HG02885 (cell line): ENCODE measurements around the gene MCMBP.
"Not testable (repeated sequence)": the region's sequence is repeated elsewhere in the genome, so short reads cannot be mapped to it uniquely, and the experiment has no call there.

Experiments used
- ATAC-seq: cut with Tn5 transposase; IDR thresholded peaks from one replicate; pipeline ENCODE4 v1.9.1; 2021; ENCODE audit warnings: mild to moderate bottlenecking; ENCODE audit not compliant: unreplicated experiment, poor library complexity

Gene MCMBP

GRCh38 chr10:119796039-119796438 lies 76.6 kb downstream of the MCMBP start:
- ATAC-seq, result no peak

DNA sequence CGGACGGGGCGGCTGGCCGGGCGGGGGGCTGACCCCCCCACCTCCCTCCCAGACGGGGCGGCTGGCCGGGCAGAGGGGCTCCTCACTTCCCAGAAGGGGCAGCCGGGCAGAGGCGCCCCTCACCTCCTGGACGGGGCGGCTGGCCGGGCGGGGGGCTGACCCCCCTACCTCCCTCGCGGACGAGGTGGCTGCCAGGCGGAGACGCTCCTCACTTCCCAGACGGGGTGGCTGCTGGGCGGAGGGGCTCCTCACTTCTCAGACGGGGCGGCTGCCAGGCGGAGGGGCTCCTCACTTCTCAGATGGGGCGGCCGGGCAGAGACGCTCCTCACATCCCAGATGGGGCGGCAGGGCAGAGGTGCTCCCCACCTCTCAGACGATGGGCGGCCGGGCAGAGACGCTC lies 77.5 kb downstream of the MCMBP start:
- not testable (repeated sequence) for ATAC-seq

GRCh38 chr10:119786117-119786769 lies 86.4 kb downstream of the MCMBP start:
- ATAC-seq, result no peak

DNA sequence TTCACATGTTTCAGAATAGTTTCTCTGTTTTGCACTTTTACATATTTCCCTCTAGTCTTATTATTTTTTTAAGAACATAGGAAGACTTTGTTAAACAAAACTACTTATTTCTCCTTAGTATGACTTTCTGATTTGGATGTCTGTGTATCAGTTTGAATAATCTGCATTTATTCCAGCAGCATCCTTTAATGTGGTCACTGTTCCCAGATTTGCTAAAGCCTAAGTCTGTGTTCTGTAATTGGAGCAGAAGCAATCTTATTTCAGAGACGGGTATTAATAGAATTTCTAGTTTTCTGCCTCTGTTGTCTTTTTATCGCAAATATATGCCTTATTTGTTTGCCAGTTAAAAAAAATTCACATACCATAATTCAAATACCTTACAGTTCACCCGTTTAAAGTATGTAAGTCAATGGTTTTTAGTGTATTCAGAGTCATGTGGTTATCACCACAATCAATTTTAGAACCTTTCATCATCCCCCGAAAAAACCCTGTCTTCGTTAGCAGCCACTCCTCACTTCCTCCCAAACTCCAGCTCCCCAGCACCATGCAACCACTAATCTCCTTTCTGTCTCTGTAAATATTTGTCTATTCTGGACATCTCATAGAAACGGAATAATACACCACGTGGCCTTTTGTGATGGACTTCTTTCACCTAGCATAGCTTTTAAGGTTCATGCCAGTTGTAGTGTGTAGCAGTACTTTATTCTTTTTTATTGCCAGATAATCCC lies 88.1 kb downstream of the MCMBP start:
- ATAC-seq, result peak; percentile 84

DNA sequence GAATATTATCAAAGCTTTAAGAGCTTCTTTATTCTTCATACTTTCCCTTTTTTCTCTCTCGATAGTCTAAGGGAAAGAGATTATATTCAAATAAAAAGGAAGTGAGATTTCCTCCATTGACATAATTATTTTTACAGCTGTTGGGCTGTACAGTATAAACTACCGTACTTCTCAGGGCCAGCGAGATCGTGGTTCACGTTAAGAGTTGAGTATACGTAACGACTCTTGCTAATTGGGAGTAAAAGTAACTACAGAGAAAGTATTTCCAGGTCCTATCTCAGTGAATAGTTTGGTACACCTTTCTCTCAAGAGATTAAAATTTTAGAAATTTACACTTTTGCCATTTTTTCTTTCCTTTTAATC lies 89.0 kb downstream of the MCMBP start:
- no peak for ATAC-seq

DNA sequence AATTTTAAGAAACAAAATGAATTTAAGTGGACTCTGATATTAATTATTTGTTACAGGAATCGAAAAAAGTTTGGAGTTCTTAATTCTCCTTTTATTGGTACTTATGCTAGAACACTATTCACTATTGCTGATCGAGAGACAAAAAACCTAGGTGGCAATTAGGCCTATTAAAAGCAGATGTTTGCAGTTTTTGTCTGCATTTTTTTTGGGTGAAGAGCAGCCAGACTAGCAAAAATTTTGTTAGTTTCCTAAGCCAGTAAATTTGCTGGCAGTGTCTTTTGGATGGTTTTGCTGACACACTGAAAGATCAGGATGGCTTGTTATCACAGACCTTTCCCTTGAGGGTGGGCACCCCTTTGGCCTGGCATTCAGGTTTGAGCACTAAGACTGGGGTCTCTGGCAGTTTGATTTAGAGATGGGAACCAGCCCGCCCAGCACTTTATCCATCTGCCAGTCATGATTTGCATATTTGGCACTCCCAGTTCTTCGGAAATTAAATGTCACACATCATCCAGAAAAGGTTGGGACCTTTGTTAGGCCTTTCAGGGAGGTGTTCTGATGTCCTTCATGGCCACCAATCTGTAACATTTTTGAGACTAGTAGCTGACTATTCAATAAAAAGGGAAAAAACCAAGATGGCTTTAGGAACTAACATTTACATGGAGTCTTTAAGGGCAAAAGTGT lies 89.5 kb downstream of the MCMBP start:
- ATAC-seq, result no peak

- no peak for ATAC-seq
These were observed 91.1 kb downstream of the MCMBP start for GRCh38 chr10:119781498-119781897.

GRCh38 chr10:119780879-119781480 lies 91.7 kb downstream of the MCMBP start:
- no peak for ATAC-seq
